Osteoblast (primary cell): Measurements from ENCODE around the gene HARBI1. TPM values are rescaled to one million over a fixed set of nuclear protein-coding genes. Genes with fewer than 3 reads are reported as not detected.

Experiments used
- DNase-seq: peaks from one replicate; pipeline ENCODE4 v3.0.0; 2011; ENCODE audit warnings: low spot score, mixed read lengths; ENCODE audit not compliant: insufficient read length; ENCODE audit errors: missing footprints
- H2AFZ ChIP-seq: 2 replicates; pipeline ENCODE4 v1.6.0; 2011; ENCODE audit warnings: mild to moderate bottlenecking, low read length
- H3K27ac ChIP-seq: 2 replicates; pipeline ENCODE4 v1.5.1; 2011; ENCODE audit warnings: mild to moderate bottlenecking, low read depth, low read length, moderate library complexity
- H3K27me3 ChIP-seq: 2 replicates; pipeline ENCODE4 v1.6.0; 2012; ENCODE audit warnings: mild to moderate bottlenecking, control low read depth, inconsistent platforms, low read length, moderate library complexity; ENCODE audit not compliant: insufficient read depth
- H3K36me3 ChIP-seq: 2 replicates; pipeline ENCODE4 v1.5.1; 2011; ENCODE audit warnings: mild to moderate bottlenecking, low read length, control low read depth, moderate library complexity; ENCODE audit not compliant: insufficient read depth
- H3K4me1 ChIP-seq: 2 replicates; pipeline ENCODE4 v1.5.1; 2011; ENCODE audit warnings: mild to moderate bottlenecking, low read length, control low read depth, moderate library complexity; ENCODE audit not compliant: insufficient read depth
- H3K4me2 ChIP-seq: 2 replicates; pipeline ENCODE4 v1.6.0; 2011; ENCODE audit warnings: mild to moderate bottlenecking, low read length; ENCODE audit not compliant: insufficient read depth
- H3K4me3 ChIP-seq: fragments of 200-600 bp; sonication (generic); 3 replicates; pipeline ENCODE4 v1.5.1; 2012; ENCODE audit warnings: mild to moderate bottlenecking, low read length, inconsistent platforms; ENCODE audit not compliant: insufficient read depth
- H3K79me2 ChIP-seq: 2 replicates; pipeline ENCODE4 v1.6.0; 2012; ENCODE audit warnings: mild to moderate bottlenecking, low read length, control low read depth, inconsistent platforms; ENCODE audit not compliant: insufficient read depth
- H3K9me3 ChIP-seq: 2 replicates; pipeline ENCODE4 v1.5.1; 2011; ENCODE audit warnings: low read depth, low read length, control low read depth
- H4K20me1 ChIP-seq: 2 replicates; pipeline ENCODE4 v1.6.0; 2012; ENCODE audit warnings: mild to moderate bottlenecking, low read length, control low read depth; ENCODE audit not compliant: insufficient read depth
- CTCF ChIP-seq: IDR thresholded peaks from 2 replicates; pipeline ENCODE4 v1.5.1; 2011; ENCODE audit warnings: mild to moderate bottlenecking, low read depth, low read length, moderate library complexity; ENCODE audit errors: extremely low read depth
- total RNA-seq: library from RNA; depleted of rRNA; stranded (reverse); fragments of >200 nt; gene quantifications from 2 replicates; pipeline ENCODE4 v1.2.3, GENCODE V29; 2012

HARBI1 gene
- total RNA-seq, 1 donor, result 5.8 TPM

- Histone ChIP-seq H2AFZ (peak overlapping the region; percentile 99), H3K36me3 (no peaks in the 10 kb centered on the region), H3K27me3 (no peaks in the 10 kb centered on the region), H3K4me2 (peak overlapping the region; percentile 88), H4K20me1 (no peaks in the 10 kb centered on the region), H3K9me3 (no peaks in the 10 kb centered on the region), H3K79me2 (peaks cover 51% of the 10 kb centered on the region), H3K27ac (peak overlapping the region; percentile 98), H3K4me3 (peak overlapping the region; percentile 97), H3K4me1 (peaks cover 23% of the 10 kb centered on the region)
- no peak for TF ChIP-seq CTCF
- no peak for DNase-seq
These were observed 385 bp downstream of the HARBI1 start for GRCh38 chr11:46616551-46617133.

- no peak overlapping the region for H2AFZ ChIP-seq
- peaks cover 23% of the 10 kb centered on the region for H3K4me1 ChIP-seq
- peaks cover 46% of the 10 kb centered on the region for H3K79me2 ChIP-seq
- H3K36me3 ChIP-seq, result no peaks in the 10 kb centered on the region
- no peak for DNase-seq
- H4K20me1 ChIP-seq, result no peaks in the 10 kb centered on the region
- no peaks in the 10 kb centered on the region for H3K9me3 ChIP-seq
- peak overlapping the region; percentile 88 for H3K4me2 ChIP-seq
- TF ChIP-seq CTCF, result no peak
- H3K4me3 ChIP-seq, result no peak overlapping the region
- H3K27me3 ChIP-seq, result no peaks in the 10 kb centered on the region
- H3K27ac ChIP-seq, result peak overlapping the region; percentile 98
These were observed 1.3 kb downstream of the HARBI1 start for GRCh38 chr11:46615756-46616155.

- Histone ChIP-seq H3K9me3 (no peaks in the 10 kb centered on the region), H3K36me3 (no peaks in the 10 kb centered on the region), H3K79me2 (peaks cover 13% of the 10 kb centered on the region), H2AFZ (no peak overlapping the region), H3K4me1 (peaks cover 11% of the 10 kb centered on the region), H3K27ac (no peak overlapping the region), H3K4me2 (no peak overlapping the region), H3K4me3 (no peak overlapping the region), H3K27me3 (no peaks in the 10 kb centered on the region), H4K20me1 (no peaks in the 10 kb centered on the region)
- no peak for DNase-seq
- TF ChIP-seq CTCF, result no peak
These were observed 4.7 kb downstream of the HARBI1 start for GRCh38 chr11:46612326-46612725.

DNA sequence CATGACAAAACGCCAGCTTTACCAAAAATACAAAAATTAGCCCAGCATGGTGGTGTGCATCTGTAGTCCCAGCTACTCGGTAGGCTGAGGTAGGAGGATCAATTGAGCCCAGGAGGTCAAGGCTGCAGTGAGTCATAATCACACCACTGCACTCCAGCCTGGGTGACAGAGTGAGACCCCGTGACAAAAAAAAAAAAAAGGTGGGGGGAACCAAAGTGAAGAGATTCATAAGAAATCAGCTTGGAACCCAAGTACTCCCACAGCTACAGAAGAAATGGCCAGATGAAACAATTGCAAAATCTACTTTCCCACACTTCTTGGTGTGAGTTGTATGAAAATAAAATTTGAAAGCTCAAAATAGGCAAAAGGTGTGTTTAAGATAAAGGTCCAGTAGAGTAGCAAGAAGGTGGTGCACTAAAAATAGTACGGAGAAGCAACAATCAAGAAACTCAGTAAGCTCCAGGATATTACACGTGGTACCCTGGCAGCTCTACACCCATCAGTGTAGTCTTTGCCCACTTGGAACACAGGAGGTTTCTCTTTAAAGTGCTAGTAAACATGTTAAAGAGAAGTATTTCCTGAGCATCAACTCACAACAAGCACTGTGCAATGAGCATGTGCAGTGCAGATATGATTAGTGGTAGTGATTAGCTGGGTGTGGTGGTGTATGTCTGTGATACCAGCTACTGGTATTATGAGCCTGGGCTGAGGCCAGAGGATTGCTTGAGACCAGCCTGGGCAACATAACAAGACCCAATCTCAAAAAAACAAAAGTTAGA, 5.3 kb downstream of the HARBI1 start:
- H4K20me1 ChIP-seq, result no peaks in the 10 kb centered on the region
- H3K79me2 ChIP-seq, result peaks cover 13% of the 10 kb centered on the region
- H3K4me3 ChIP-seq, result no peak overlapping the region
- no peaks in the 10 kb centered on the region for H3K9me3 ChIP-seq
- H3K27me3 ChIP-seq, result no peaks in the 10 kb centered on the region
- H2AFZ ChIP-seq, result no peak overlapping the region
- no peak for TF ChIP-seq CTCF
- peaks cover 11% of the 10 kb centered on the region for H3K4me1 ChIP-seq
- H3K36me3 ChIP-seq, result no peaks in the 10 kb centered on the region
- H3K27ac ChIP-seq, result no peak overlapping the region
- H3K4me2 ChIP-seq, result no peak overlapping the region
- no peak for DNase-seq
